Activated B cell treated with CpG ODN at 0.5 μM for 24 hours (primary cell): ENCODE measurements around the gene KCNE4. TPM values are rescaled to one million over a fixed set of nuclear protein-coding genes. Genes with fewer than 3 reads are reported as not detected.

ENCODE experiments used
- ATAC-seq: fragments of 200-7000 bp; cut with Tn5 transposase; one replicate; pipeline ENCODE4 v1.10.0; 2021; ENCODE audit warnings: low read depth, mild to moderate bottlenecking, moderate library complexity
- CTCF ChIA-PET: fragments of 350-600 bp; sonication (Branson Sonifier 250); formaldehyde crosslinking; loops from one replicate; lab custom pipeline; 2021; ENCODE audit warnings: antibody characterized with exemption; lab: Charles Lee
- POLR2A ChIA-PET: fragments of 350-600 bp; sonication (Branson Sonifier 250); formaldehyde crosslinking; loops from one replicate; lab custom pipeline; 2021; ENCODE audit warnings: antibody characterized with exemption; lab: Charles Lee
- DNase-seq: peaks from one replicate; pipeline ENCODE4 v3.0.0; 2022
- H3K27ac Mint-ChIP-seq: one replicate; pipeline ENCODE4 v1.8.0; 2020; ENCODE audit warnings: mixed read lengths
- H3K27me3 Mint-ChIP-seq: one replicate; pipeline ENCODE4 v1.8.0; 2021; ENCODE audit warnings: mixed read lengths
- H3K36me3 Mint-ChIP-seq: one replicate; pipeline ENCODE4 v1.8.0; 2021; ENCODE audit warnings: low read depth, mixed read lengths
- H3K4me1 Mint-ChIP-seq: one replicate; pipeline ENCODE4 v1.8.0; 2021; ENCODE audit warnings: mixed read lengths
- H3K4me3 Mint-ChIP-seq: one replicate; pipeline ENCODE4 v1.8.0; 2020; ENCODE audit warnings: mild to moderate bottlenecking, mixed read lengths
- H3K9me3 Mint-ChIP-seq: one replicate; pipeline ENCODE4 v1.8.0; 2020; ENCODE audit warnings: mixed read lengths
- intact Hi-C: fragments of 100-400 bp; cut with micrococcal nuclease; formaldehyde crosslinking; loops from one replicate; pipeline ENCODE4 v1.15.1; 2024
- total RNA-seq: library from RNA; stranded (reverse); gene quantifications from 2 replicates; pipeline ENCODE4 v1.2.3, GENCODE V29; 2022
- TF ChIP-seq, protein P1 (sequence below): fragments of 200-600 bp; IDR thresholded peaks from one replicate; pipeline ENCODE4 v1.8.0; 2022; ENCODE audit warnings: antibody characterized with exemption, mild to moderate bottlenecking

KCNE4 gene
- total RNA-seq, 1 donor from 2014 or later, result not detected

DNA sequence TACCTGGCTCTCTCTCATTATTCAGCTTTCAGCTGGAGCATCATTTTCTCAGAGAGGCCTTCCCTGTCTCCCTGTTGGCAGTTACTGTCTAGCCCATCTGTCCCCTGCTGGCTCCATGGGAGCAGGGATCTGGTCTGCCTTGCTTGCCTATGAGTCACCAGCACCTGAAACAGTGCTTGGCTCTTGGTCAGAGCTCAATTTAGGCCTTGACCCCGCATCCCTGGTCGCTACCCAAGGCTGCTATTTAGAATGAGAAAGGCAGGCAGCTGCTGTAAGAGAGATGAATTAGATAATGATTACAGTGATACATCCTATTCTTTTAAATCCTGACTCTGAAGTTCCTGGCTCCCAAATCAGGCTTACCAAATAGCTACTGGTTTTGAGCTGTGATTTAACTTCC is 32.9 kb downstream of the KCNE4 start:
- Mint-ChIP-seq H3K36me3 (no peaks in the 10 kb centered on the region), H3K4me1 (no peaks in the 10 kb centered on the region), H3K27ac (no peak overlapping the region), H3K9me3 (no peaks in the 10 kb centered on the region), H3K4me3 (no peak overlapping the region), H3K27me3 (no peaks in the 10 kb centered on the region)
- DNase-seq, result no peak
- intact Hi-C loops, result no loop called here
- ChIA-PET POLR2A (no interaction called here), CTCF (no interaction called here)
- ATAC-seq, result no peak
- TF ChIP-seq, protein P1, sequence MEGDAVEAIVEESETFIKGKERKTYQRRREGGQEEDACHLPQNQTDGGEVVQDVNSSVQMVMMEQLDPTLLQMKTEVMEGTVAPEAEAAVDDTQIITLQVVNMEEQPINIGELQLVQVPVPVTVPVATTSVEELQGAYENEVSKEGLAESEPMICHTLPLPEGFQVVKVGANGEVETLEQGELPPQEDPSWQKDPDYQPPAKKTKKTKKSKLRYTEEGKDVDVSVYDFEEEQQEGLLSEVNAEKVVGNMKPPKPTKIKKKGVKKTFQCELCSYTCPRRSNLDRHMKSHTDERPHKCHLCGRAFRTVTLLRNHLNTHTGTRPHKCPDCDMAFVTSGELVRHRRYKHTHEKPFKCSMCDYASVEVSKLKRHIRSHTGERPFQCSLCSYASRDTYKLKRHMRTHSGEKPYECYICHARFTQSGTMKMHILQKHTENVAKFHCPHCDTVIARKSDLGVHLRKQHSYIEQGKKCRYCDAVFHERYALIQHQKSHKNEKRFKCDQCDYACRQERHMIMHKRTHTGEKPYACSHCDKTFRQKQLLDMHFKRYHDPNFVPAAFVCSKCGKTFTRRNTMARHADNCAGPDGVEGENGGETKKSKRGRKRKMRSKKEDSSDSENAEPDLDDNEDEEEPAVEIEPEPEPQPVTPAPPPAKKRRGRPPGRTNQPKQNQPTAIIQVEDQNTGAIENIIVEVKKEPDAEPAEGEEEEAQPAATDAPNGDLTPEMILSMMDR, result no peak

DNA sequence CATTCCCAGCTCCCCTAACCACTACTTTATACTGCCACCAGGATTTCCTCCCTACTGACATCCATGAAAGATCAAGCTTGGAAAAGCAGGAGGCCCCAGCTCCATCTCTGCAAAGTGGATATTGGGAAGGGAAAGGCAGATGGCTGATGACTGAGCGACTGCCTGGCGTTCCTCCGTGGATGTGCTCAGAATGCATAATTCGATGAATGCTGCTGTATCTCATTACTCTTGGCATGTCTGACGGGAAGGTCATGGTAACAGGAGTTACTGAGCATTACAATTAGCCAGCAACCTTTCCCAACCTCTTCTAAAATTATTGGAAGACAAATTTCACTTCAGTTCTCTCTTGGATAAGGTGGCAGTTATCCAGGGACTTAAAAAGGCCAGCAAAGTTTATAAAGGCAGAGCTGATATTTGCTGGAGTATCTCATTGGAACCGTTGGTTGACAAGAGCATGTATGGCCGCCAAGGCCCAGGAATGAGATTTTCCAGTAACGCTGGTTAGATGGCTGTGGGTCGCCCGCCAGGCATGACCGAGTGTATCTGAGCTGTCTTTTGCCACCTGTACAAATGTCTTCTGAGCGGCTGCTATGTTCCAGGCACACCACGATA is 34.5 kb downstream of the KCNE4 start:
- no peaks in the 10 kb centered on the region for H3K9me3 Mint-ChIP-seq
- intact Hi-C loops, result no loop called here
- ATAC-seq (no peak), DNase-seq (no peak)
- no peak overlapping the region for H3K27ac Mint-ChIP-seq
- no peaks in the 10 kb centered on the region for H3K4me1 Mint-ChIP-seq
- TF ChIP-seq, protein P1, result no peak
- no peaks in the 10 kb centered on the region for H3K36me3 Mint-ChIP-seq
- no peak overlapping the region for H3K4me3 Mint-ChIP-seq
- no peaks in the 10 kb centered on the region for H3K27me3 Mint-ChIP-seq
- POLR2A ChIA-PET, result no interaction called here
- CTCF ChIA-PET, result no interaction called here

DNA sequence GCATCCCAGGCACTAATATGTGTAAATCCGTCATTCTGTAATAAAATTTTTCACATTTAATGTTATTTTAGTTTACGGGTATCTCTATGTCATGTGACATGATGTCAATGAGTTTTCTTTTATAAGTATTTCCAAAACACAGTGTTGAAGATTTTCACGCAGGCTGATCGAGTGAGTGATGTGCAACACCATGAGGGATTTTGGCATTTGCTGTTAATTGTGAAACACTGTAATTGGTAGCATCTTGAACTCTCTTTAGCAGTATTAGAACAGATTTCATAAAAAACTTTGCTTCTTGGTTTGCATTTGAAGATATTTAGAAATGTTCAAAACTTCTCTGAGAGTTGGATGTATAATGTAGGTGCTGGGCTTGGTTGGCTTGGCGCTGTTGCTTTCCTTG is 35.5 kb downstream of the KCNE4 start:
- Mint-ChIP-seq H3K4me1 (no peaks in the 10 kb centered on the region), H3K27ac (no peak overlapping the region), H3K36me3 (no peaks in the 10 kb centered on the region), H3K4me3 (no peak overlapping the region), H3K27me3 (no peaks in the 10 kb centered on the region), H3K9me3 (no peaks in the 10 kb centered on the region)
- ChIA-PET CTCF (no interaction called here), POLR2A (no interaction called here)
- DNase-seq (no peak), ATAC-seq (no peak)
- intact Hi-C loops, result no loop called here
- TF ChIP-seq, protein P1, result no peak

DNA sequence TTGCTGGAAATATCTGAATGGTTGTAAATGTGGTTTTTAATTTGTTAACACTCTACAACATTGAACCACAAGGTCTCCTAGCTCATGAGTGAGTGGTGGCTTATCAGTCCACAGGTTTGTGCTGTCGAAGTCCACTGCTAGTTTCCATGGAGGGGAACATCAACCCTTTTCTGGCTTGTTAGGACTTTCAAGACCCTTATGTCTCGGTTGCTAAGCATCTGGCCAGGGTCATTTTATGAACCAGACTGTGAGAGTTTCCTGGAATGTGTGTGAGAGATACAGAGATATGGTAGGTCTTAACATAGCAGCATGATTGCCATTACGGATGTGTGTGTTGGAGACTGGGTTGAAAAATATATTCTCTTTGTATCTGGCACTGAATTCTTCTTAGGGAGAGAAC is 36.9 kb downstream of the KCNE4 start:
- H3K27ac Mint-ChIP-seq, result no peak overlapping the region
- peaks cover 2% of the 10 kb centered on the region for H3K27me3 Mint-ChIP-seq
- ATAC-seq (no peak), DNase-seq (no peak)
- TF ChIP-seq, protein P1, result no peak
- no peaks in the 10 kb centered on the region for H3K4me1 Mint-ChIP-seq
- POLR2A ChIA-PET, result no interaction called here
- no peaks in the 10 kb centered on the region for H3K9me3 Mint-ChIP-seq
- H3K36me3 Mint-ChIP-seq, result no peaks in the 10 kb centered on the region
- intact Hi-C loops, result no loop called here
- CTCF ChIA-PET, result no interaction called here
- no peak overlapping the region for H3K4me3 Mint-ChIP-seq

DNA sequence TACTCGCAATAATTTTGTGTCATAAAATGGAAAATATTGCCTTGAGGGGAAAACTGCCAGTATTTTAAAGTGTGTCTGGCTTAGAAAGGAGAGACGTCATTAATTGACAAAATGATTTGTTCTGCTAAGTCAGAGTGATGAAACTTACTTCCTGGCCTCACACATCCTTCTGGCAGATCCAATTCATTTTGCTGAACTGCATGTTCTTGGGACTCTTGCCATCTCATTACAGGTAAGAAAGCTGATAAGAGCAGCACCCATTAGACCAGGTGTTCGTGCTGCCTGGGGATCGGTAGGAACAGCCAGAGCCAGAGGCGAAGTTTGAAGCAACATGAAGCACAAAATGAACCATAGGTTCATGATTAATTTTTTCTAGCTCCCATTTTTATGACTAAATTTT is 38.0 kb downstream of the KCNE4 start:
- DNase-seq, result no peak
- TF ChIP-seq, protein P1, result no peak
- no peaks in the 10 kb centered on the region for H3K9me3 Mint-ChIP-seq
- CTCF ChIA-PET, result no interaction called here
- intact Hi-C loops, result no loop called here
- peaks cover 2% of the 10 kb centered on the region for H3K27me3 Mint-ChIP-seq
- H3K36me3 Mint-ChIP-seq, result no peaks in the 10 kb centered on the region
- no peak overlapping the region for H3K27ac Mint-ChIP-seq
- ATAC-seq, result no peak
- POLR2A ChIA-PET, result no interaction called here
- no peak overlapping the region for H3K4me3 Mint-ChIP-seq
- H3K4me1 Mint-ChIP-seq, result no peaks in the 10 kb centered on the region
